Muscle of leg (tissue), 11 donors: ENCODE results near the gene TPMT. TPM values are rescaled to one million over a fixed set of nuclear protein-coding genes. Genes with fewer than 3 reads are reported as not detected.

Experiments
- DNase-seq: peaks from one replicate; pipeline ENCODE4 v3.0.0; 2013
- H3K27ac ChIP-seq: one replicate; pipeline ENCODE4 v1.5.1; 2013; ENCODE audit warnings: mild to moderate bottlenecking, low read length, control low read depth
- H3K27me3 ChIP-seq: one replicate; pipeline ENCODE4 v1.6.1; 2013; ENCODE audit warnings: low read length; ENCODE audit not compliant: control insufficient read depth, insufficient read depth
- H3K36me3 ChIP-seq: one replicate; pipeline ENCODE4 v1.6.1; 2013; ENCODE audit warnings: low read length; ENCODE audit not compliant: control insufficient read depth, insufficient read depth
- H3K4me1 ChIP-seq: one replicate; pipeline ENCODE4 v1.6.1; 2013; ENCODE audit warnings: low read length; ENCODE audit not compliant: control insufficient read depth, insufficient read depth
- H3K4me3 ChIP-seq: one replicate; pipeline ENCODE4 v1.5.1; 2013; ENCODE audit warnings: low read length, control low read depth
- H3K9me3 ChIP-seq: replicated peaks from 2 replicates; pipeline ENCODE4 v1.6.1; 2013; ENCODE audit warnings: low read depth, low read length; ENCODE audit not compliant: control insufficient read depth
- WGBS: methylation state at CpG from one replicate; pipeline ENCODE4 v1.1.5; 2013; ENCODE audit warnings: missing lambda C conversion rate; ENCODE audit not compliant: insufficient coverage; 5-methylcytosine and 5-hydroxymethylcytosine counted together
- polyA plus RNA-seq, 8 donors: library from polyadenylated mRNA; unstranded; fragments of 120-200 nt; gene quantifications; one replicate each; pipeline versions ENCODE4 v1.2.1 to v1.2.3, GENCODE V29; 2013; ENCODE audit warnings: inconsistent platforms in 1 of 8, low replicate concordance in 1 of 8; ENCODE audit not compliant: insufficient read length in 8 of 8, insufficient read depth in 1 of 8
- total RNA-seq: library from RNA; stranded (reverse); fragments of 120-200 nt; gene quantifications from one replicate; pipeline ENCODE4 v1.2.4, GENCODE V29; 2013

TPMT gene
- total and polyA plus RNA-seq, 9 donors: 4.1 to 6.3 (median 5.3) TPM

- Histone ChIP-seq H3K27me3 (no peaks in the 10 kb centered on the region), H3K27ac (no peak overlapping the region), H3K4me3 (no peak overlapping the region), H3K4me1 (no peaks in the 10 kb centered on the region), H3K36me3 (no peaks in the 10 kb centered on the region), H3K9me3 (no peaks in the 10 kb centered on the region)
- WGBS: no CpG with 5 or more reads among the region's 2 CpGs
- DNase-seq: no peak
These were observed 55.4 kb downstream of the TPMT start for GRCh38 chr6:18099511-18099910.

- WGBS: no CpG with 5 or more reads among the region's 3 CpGs
- no peaks in the 10 kb centered on the region for H3K27me3 ChIP-seq
- no peaks in the 10 kb centered on the region for H3K9me3 ChIP-seq
- no peak for DNase-seq
- H3K27ac ChIP-seq: no peak overlapping the region
- H3K4me3 ChIP-seq: no peak overlapping the region
- no peaks in the 10 kb centered on the region for H3K36me3 ChIP-seq
- H3K4me1 ChIP-seq: no peaks in the 10 kb centered on the region
These were observed 58.5 kb downstream of the TPMT start for GRCh38 chr6:18096423-18096822.

GRCh38 chr6:18091382-18091781, 63.5 kb downstream of the TPMT start:
- no CpG with 5 or more reads among the region's 1 CpG for WGBS
- no peak for DNase-seq
- H3K27me3 ChIP-seq: no peaks in the 10 kb centered on the region
- H3K27ac ChIP-seq: no peak overlapping the region
- no peaks in the 10 kb centered on the region for H3K4me1 ChIP-seq
- H3K4me3 ChIP-seq: no peak overlapping the region
- no peaks in the 10 kb centered on the region for H3K9me3 ChIP-seq
- no peaks in the 10 kb centered on the region for H3K36me3 ChIP-seq

- WGBS: no CpG with 5 or more reads among the region's 1 CpG
- no peak overlapping the region for H3K4me3 ChIP-seq
These were observed 64.5 kb downstream of the TPMT start for GRCh38 chr6:18090349-18090786.

GRCh38 chr6:18088419-18089296, 66.2 kb downstream of the TPMT start:
- no CpG with 5 or more reads among the region's 5 CpGs for WGBS
- peaks cover 2% of the 10 kb centered on the region for H3K9me3 ChIP-seq
- no peaks in the 10 kb centered on the region for H3K36me3 ChIP-seq
- H3K27me3 ChIP-seq: no peaks in the 10 kb centered on the region
- no peak overlapping the region for H3K27ac ChIP-seq
- H3K4me1 ChIP-seq: no peaks in the 10 kb centered on the region
- H3K4me3 ChIP-seq: no peak overlapping the region
- DNase-seq: no peak

More at GRCh38 chr6:18090349-18090786, 64.5 kb downstream of the TPMT start:
- H3K27me3 ChIP-seq: no peaks in the 10 kb centered on the region
- no peak for DNase-seq
- H3K4me1 ChIP-seq: no peaks in the 10 kb centered on the region
- H3K27ac ChIP-seq: no peak overlapping the region
- H3K9me3 ChIP-seq: no peaks in the 10 kb centered on the region
- no peaks in the 10 kb centered on the region for H3K36me3 ChIP-seq

- no peaks in the 10 kb centered on the region for H3K4me1 ChIP-seq
- WGBS: 70% methylated on average over 5 of the region's 5 CpGs
- no peak overlapping the region for H3K4me3 ChIP-seq
- H3K36me3 ChIP-seq: no peaks in the 10 kb centered on the region
- no peak overlapping the region for H3K27ac ChIP-seq
- H3K27me3 ChIP-seq: no peaks in the 10 kb centered on the region
- DNase-seq: no peak
- peaks cover 2% of the 10 kb centered on the region for H3K9me3 ChIP-seq
These were observed 67.3 kb downstream of the TPMT start for GRCh38 chr6:18087396-18088165.

- H3K4me1 ChIP-seq: no peaks in the 10 kb centered on the region
- peaks cover 2% of the 10 kb centered on the region for H3K9me3 ChIP-seq
- H3K27ac ChIP-seq: no peak overlapping the region
- H3K4me3 ChIP-seq: no peak overlapping the region
- DNase-seq: no peak
- no peaks in the 10 kb centered on the region for H3K36me3 ChIP-seq
- H3K27me3 ChIP-seq: no peaks in the 10 kb centered on the region
- 86% methylated on average over 4 of the region's 11 CpGs for WGBS
These were observed 73.7 kb downstream of the TPMT start for GRCh38 chr6:18081025-18081668.

- no peaks in the 10 kb centered on the region for H3K36me3 ChIP-seq
- no peaks in the 10 kb centered on the region for H3K27me3 ChIP-seq
- no peak overlapping the region for H3K4me3 ChIP-seq
- no peaks in the 10 kb centered on the region for H3K4me1 ChIP-seq
- 83% methylated on average over 4 of the region's 4 CpGs for WGBS
- DNase-seq: no peak
- no peak overlapping the region for H3K27ac ChIP-seq
- H3K9me3 ChIP-seq: peaks cover 2% of the 10 kb centered on the region
These were observed 74.3 kb downstream of the TPMT start for GRCh38 chr6:18080544-18080943.

GRCh38 chr6:18078866-18079265, 76.0 kb downstream of the TPMT start:
- 79% methylated on average over 2 of the region's 3 CpGs for WGBS
- H3K36me3 ChIP-seq: no peaks in the 10 kb centered on the region
- H3K4me1 ChIP-seq: no peaks in the 10 kb centered on the region
- no peak for DNase-seq
- no peaks in the 10 kb centered on the region for H3K27me3 ChIP-seq
- H3K9me3 ChIP-seq: no peaks in the 10 kb centered on the region
- no peak overlapping the region for H3K4me3 ChIP-seq
- H3K27ac ChIP-seq: no peak overlapping the region
